GM18508 (cell line): Measurements from ENCODE around the gene NHERF1.

ENCODE experiments used
- ATAC-seq: cut with Tn5 transposase; IDR thresholded peaks from one replicate; pipeline ENCODE4 v1.9.1; 2021; ENCODE audit warnings: moderate number of reproducible peaks; ENCODE audit not compliant: insufficient read depth, unreplicated experiment

The NHERF1 gene

GRCh38 chr17:74764751-74765286, 16.4 kb downstream of the NHERF1 start:
- ATAC-seq = no peak

- ATAC-seq = no peak
Measured at GRCh38 chr17:74766413-74766812, 18.0 kb downstream of the NHERF1 start.

GRCh38 chr17:74767111-74767516, 18.7 kb downstream of the NHERF1 start:
- no peak for ATAC-seq

GRCh38 chr17:74768069-74768762, 19.8 kb downstream of the NHERF1 start:
- no peak for ATAC-seq

- no peak for ATAC-seq
Measured at GRCh38 chr17:74768763-74769114, 20.3 kb downstream of the NHERF1 start.

GRCh38 chr17:74769266-74769855, 20.9 kb downstream of the NHERF1 start:
- ATAC-seq = no peak

- no peak for ATAC-seq
Measured at GRCh38 chr17:74769856-74770497, 21.5 kb downstream of the NHERF1 start.

GRCh38 chr17:74770498-74771318, 22.3 kb downstream of the NHERF1 start:
- no peak for ATAC-seq

GRCh38 chr17:74771319-74771914, 23.0 kb downstream of the NHERF1 start:
- no peak for ATAC-seq

- ATAC-seq = no peak
Measured at GRCh38 chr17:74772053-74772452, 23.6 kb downstream of the NHERF1 start.

- no peak for ATAC-seq
Measured at GRCh38 chr17:74773414-74773813, 25.0 kb downstream of the NHERF1 start.

GRCh38 chr17:74773871-74774286, 25.5 kb downstream of the NHERF1 start:
- no peak for ATAC-seq

GRCh38 chr17:74775409-74776043, 27.1 kb downstream of the NHERF1 start:
- ATAC-seq = no peak

GRCh38 chr17:74776044-74776962, 27.9 kb downstream of the NHERF1 start, which contains the start of gene NAT9:
NAT9 (minus strand) TSS chr17:74776345; CDS start chr17:74775698, 647 bp downstream.
- ATAC-seq = no peak

GRCh38 chr17:74776990-74777389, 28.6 kb downstream of the NHERF1 start:
- no peak for ATAC-seq

GRCh38 chr17:74777901-74778515, 29.6 kb downstream of the NHERF1 start:
- ATAC-seq = no peak

- ATAC-seq = no peak
Measured at GRCh38 chr17:74778960-74779359, 30.5 kb downstream of the NHERF1 start.

- ATAC-seq = no peak
Measured at GRCh38 chr17:74779501-74779900, 31.1 kb downstream of the NHERF1 start.
